ENCODE data around the gene SLC1A2.

The SLC1A2 gene

GRCh38 chr11:35463331-35463751, 44.0 kb upstream of the SLC1A2 start:
- Histone ChIP-seq H2AFZ (ENCODE audit: low read depth, low read length, severe bottlenecking) (no peak overlapping the region), H3K9me3 (ENCODE audit: insufficient read depth, low read length) (no peaks in the 10 kb centered on the region), H3K4me3 (ENCODE audit: insufficient read depth, low read length, poor library complexity, severe bottlenecking) (no peak overlapping the region), H3K9ac (ENCODE audit: low read length) (no peak overlapping the region), H4K20me1 (ENCODE audit: low read depth, low read length) (no peaks in the 10 kb centered on the region), H3K4me2 (ENCODE audit: low read depth, low read length, poor library complexity, severe bottlenecking) (no peak overlapping the region), H3K27me3 (ENCODE audit: low read length) (no peaks in the 10 kb centered on the region), H3K27ac (ENCODE audit: low read depth, low read length) (no peak overlapping the region), H3F3A (ENCODE audit: insufficient read depth) (no peaks in the 10 kb centered on the region), H3K9me2 (replicated peaks; ENCODE audit: insufficient read depth, low read length) (no peaks in the 10 kb centered on the region), H3K79me2 (ENCODE audit: insufficient read depth, low read length) (no peaks in the 10 kb centered on the region), H3K36me3 (ENCODE audit: low read length) (no peaks in the 10 kb centered on the region)
- no peak for TF ChIP-seq EZH2phosphoT487 (conservative IDR thresholded peaks at IDR 0.05; ENCODE audit: low read length)
- TF ChIP-seq CTCF (IDR thresholded peaks at IDR 0.05; ENCODE audit: insufficient read depth, low read length, poor library complexity, severe bottlenecking), result no peak

- TF ChIP-seq EZH2phosphoT487 (conservative IDR thresholded peaks at IDR 0.05; ENCODE audit: low read length) (no peak), CTCF (IDR thresholded peaks at IDR 0.05; ENCODE audit: insufficient read depth, low read length, poor library complexity, severe bottlenecking) (no peak)
Measured at GRCh38 chr11:35461917-35462538, 42.7 kb upstream of the SLC1A2 start.

GRCh38 chr11:35459489-35459888, 40.1 kb upstream of the SLC1A2 start:
- Histone ChIP-seq H2AFZ (ENCODE audit: low read depth, low read length, severe bottlenecking) (no peak overlapping the region), H3F3A (ENCODE audit: insufficient read depth) (no peaks in the 10 kb centered on the region), H3K79me2 (ENCODE audit: insufficient read depth, low read length) (no peaks in the 10 kb centered on the region), H3K4me2 (ENCODE audit: low read depth, low read length, poor library complexity, severe bottlenecking) (no peak overlapping the region), H3K4me3 (ENCODE audit: insufficient read depth, low read length, poor library complexity, severe bottlenecking) (no peak overlapping the region), H3K9ac (ENCODE audit: low read length) (no peak overlapping the region), H3K27me3 (ENCODE audit: low read length) (no peaks in the 10 kb centered on the region), H3K36me3 (ENCODE audit: low read length) (no peaks in the 10 kb centered on the region), H4K20me1 (ENCODE audit: low read depth, low read length) (no peaks in the 10 kb centered on the region), H3K9me3 (ENCODE audit: insufficient read depth, low read length) (no peaks in the 10 kb centered on the region), H3K9me2 (replicated peaks; ENCODE audit: insufficient read depth, low read length) (no peaks in the 10 kb centered on the region), H3K27ac (ENCODE audit: low read depth, low read length) (no peak overlapping the region)
- no peak for TF ChIP-seq EZH2phosphoT487 (conservative IDR thresholded peaks at IDR 0.05; ENCODE audit: low read length)
- no peak for TF ChIP-seq CTCF (IDR thresholded peaks at IDR 0.05; ENCODE audit: insufficient read depth, low read length, poor library complexity, severe bottlenecking)

More at GRCh38 chr11:35461917-35462538, 42.7 kb upstream of the SLC1A2 start:
- H4K20me1 ChIP-seq (ENCODE audit: low read depth, low read length), result no peaks in the 10 kb centered on the region
- H3K27me3 ChIP-seq (ENCODE audit: low read length), result no peaks in the 10 kb centered on the region
- no peaks in the 10 kb centered on the region for H3K9me2 ChIP-seq (replicated peaks; ENCODE audit: insufficient read depth, low read length)
- no peak overlapping the region for H3K4me3 ChIP-seq (ENCODE audit: insufficient read depth, low read length, poor library complexity, severe bottlenecking)
- H3K9me3 ChIP-seq (ENCODE audit: insufficient read depth, low read length), result no peaks in the 10 kb centered on the region
- H2AFZ ChIP-seq (ENCODE audit: low read depth, low read length, severe bottlenecking), result no peak overlapping the region
- H3F3A ChIP-seq (ENCODE audit: insufficient read depth), result no peaks in the 10 kb centered on the region
- H3K4me2 ChIP-seq (ENCODE audit: low read depth, low read length, poor library complexity, severe bottlenecking), result no peak overlapping the region
- no peak overlapping the region for H3K27ac ChIP-seq (ENCODE audit: low read depth, low read length)
- no peak overlapping the region for H3K9ac ChIP-seq (ENCODE audit: low read length)
- H3K36me3 ChIP-seq (ENCODE audit: low read length), result no peaks in the 10 kb centered on the region
- H3K79me2 ChIP-seq (ENCODE audit: insufficient read depth, low read length), result no peaks in the 10 kb centered on the region
